ENCODE measurements around the gene SPI1. TPM values are rescaled to one million over a fixed set of nuclear protein-coding genes. Genes with fewer than 3 reads are reported as not detected.

SPI1 gene
- total RNA-seq, 1 donor from 2014 or later = not detected

- no peak overlapping the region for H3K27ac Mint-ChIP-seq (ENCODE audit: unreplicated experiment)
- DNase-seq (ENCODE audit: low read depth, low spot score) = no peak
- no peaks in the 10 kb centered on the region for H3K36me3 Mint-ChIP-seq (ENCODE audit: low read depth)
- no peak overlapping the region for H3K4me3 Mint-ChIP-seq
- no peaks in the 10 kb centered on the region for H3K27me3 Mint-ChIP-seq (ENCODE audit: low read depth)
- no peak for TF ChIP-seq CTCF (conservative IDR thresholded peaks at IDR 0.05)
- H3K9me3 Mint-ChIP-seq = no peaks in the 10 kb centered on the region
- H3K4me1 Mint-ChIP-seq = peaks cover 6% of the 10 kb centered on the region
Measured at GRCh38 chr11:47348131-47348802, 30.1 kb downstream of the SPI1 start.

GRCh38 chr11:47347137-47347536, 31.2 kb downstream of the SPI1 start:
- H3K4me3 Mint-ChIP-seq = no peak overlapping the region
- no peak for TF ChIP-seq CTCF (conservative IDR thresholded peaks at IDR 0.05)
- DNase-seq (ENCODE audit: low read depth, low spot score) = no peak
- no peaks in the 10 kb centered on the region for H3K36me3 Mint-ChIP-seq (ENCODE audit: low read depth)
- no peaks in the 10 kb centered on the region for H3K27me3 Mint-ChIP-seq (ENCODE audit: low read depth)
- H3K9me3 Mint-ChIP-seq = no peaks in the 10 kb centered on the region
- no peak overlapping the region for H3K27ac Mint-ChIP-seq (ENCODE audit: unreplicated experiment)
- H3K4me1 Mint-ChIP-seq = peaks cover 6% of the 10 kb centered on the region

- Mint-ChIP-seq H3K27me3 (ENCODE audit: low read depth) (no peaks in the 10 kb centered on the region), H3K9me3 (no peaks in the 10 kb centered on the region), H3K36me3 (ENCODE audit: low read depth) (no peaks in the 10 kb centered on the region), H3K4me3 (no peak overlapping the region), H3K4me1 (peaks cover 12% of the 10 kb centered on the region), H3K27ac (ENCODE audit: unreplicated experiment) (no peak overlapping the region)
- no peak for TF ChIP-seq CTCF (conservative IDR thresholded peaks at IDR 0.05)
- DNase-seq (ENCODE audit: low read depth, low spot score) = no peak
Measured at GRCh38 chr11:47345890-47346563, 32.3 kb downstream of the SPI1 start.

- Mint-ChIP-seq H3K4me3 (no peak overlapping the region), H3K27ac (ENCODE audit: unreplicated experiment) (no peak overlapping the region), H3K9me3 (no peaks in the 10 kb centered on the region), H3K27me3 (ENCODE audit: low read depth) (no peaks in the 10 kb centered on the region), H3K36me3 (ENCODE audit: low read depth) (no peaks in the 10 kb centered on the region), H3K4me1 (peaks cover 10% of the 10 kb centered on the region)
- no peak for TF ChIP-seq CTCF (conservative IDR thresholded peaks at IDR 0.05)
- DNase-seq (ENCODE audit: low read depth, low spot score) = no peak
Measured at GRCh38 chr11:47342854-47343253, 35.5 kb downstream of the SPI1 start.

GRCh38 chr11:47342036-47342803, 36.1 kb downstream of the SPI1 start:
- TF ChIP-seq CTCF (conservative IDR thresholded peaks at IDR 0.05) = no peak
- H3K27ac Mint-ChIP-seq (ENCODE audit: unreplicated experiment) = no peak overlapping the region
- H3K9me3 Mint-ChIP-seq = no peaks in the 10 kb centered on the region
- no peak for DNase-seq (ENCODE audit: low read depth, low spot score)
- H3K36me3 Mint-ChIP-seq (ENCODE audit: low read depth) = no peaks in the 10 kb centered on the region
- H3K4me1 Mint-ChIP-seq = peaks cover 10% of the 10 kb centered on the region
- no peak overlapping the region for H3K4me3 Mint-ChIP-seq
- no peaks in the 10 kb centered on the region for H3K27me3 Mint-ChIP-seq (ENCODE audit: low read depth)
